Cortex of kidney (tissue), 1 donor: ENCODE measurements around the gene XPNPEP1.

Experiments used
- DNase-seq: peaks from one replicate; lab custom pipeline; 2025; lab: John Stamatoyannopoulos, UW

XPNPEP1 gene

DNA sequence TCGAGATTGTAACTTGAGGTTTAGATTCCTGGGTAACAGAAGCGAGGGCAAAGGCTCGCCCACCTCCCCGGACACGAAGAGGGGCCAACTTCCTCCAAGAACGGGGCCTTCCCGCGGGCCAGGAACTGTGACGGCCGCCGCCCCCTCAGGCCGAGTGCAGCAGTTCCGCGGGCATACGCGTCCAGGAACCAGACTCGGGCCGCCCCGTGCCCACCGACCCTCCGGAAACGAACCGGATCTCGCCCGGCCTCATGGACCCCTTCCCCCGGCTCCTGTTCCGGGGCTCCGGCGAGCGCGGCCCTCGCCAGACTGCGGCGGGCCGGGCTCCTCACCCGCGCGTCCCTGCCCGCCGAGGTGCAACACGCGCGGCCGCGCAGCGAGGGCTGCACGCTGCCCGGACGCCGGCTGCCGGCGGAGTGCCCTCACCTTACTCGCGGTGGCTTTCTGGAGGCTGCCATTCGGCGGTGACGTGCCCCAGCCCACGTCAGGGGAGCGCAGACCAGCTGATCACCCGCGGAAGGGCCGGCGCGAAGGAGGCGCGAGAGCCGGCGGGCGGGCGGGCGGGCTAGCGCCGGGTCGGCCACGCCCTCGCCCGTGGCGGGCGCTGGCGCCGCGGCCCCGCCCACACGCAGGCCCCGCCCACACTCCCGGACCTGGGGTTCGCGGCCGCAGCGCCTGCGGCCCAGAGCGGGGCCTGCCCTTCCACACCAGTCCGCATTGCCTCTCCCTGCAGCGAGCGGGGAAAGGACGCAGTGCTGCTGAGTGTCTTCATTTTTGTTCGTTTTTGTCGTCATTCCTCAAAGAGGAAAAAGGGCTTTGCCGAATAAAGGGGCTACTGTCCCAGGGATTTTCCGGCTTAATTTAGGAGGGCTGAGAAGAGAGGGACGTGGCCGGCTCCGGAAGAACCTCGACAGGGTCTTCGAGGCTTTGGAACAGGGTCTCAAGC, at the start of gene XPNPEP1:
XPNPEP1 (minus strand) TSS at position 536 of the 946 bp plus-strand sequence; CDS start at position 458, 78 bp downstream.
- DNase-seq: no peak

DNA sequence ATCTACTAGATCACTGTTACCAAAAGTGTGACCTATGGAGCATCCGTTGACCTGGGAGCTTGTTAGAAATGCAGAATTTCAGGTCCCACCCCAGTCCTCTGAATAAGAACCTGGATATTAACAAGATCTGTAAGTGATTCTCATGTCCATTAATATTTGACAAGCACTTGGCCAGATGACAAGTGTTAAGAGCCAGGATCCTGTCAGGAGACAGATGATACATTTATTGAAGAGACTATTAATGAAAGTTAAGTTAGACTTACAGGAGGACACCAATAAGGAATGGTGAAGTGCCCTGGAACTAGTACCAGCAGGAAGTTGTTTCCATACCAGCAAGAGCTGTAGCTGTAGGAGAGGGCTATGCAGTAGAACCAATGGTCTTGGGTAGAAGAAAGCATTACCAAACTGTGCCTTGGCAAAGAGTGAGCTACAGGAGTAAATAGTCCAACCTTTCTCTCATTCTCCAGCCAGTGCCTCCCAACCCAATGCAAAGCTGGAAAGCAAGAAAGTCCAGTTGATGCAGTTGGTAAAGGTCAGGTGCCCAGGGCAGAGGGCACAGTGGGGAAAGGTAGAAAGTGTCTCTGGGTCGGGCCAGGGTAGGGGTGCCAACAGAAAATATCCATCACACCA, 49.2 kb upstream of the XPNPEP1 start:
- DNase-seq: no peak

DNA sequence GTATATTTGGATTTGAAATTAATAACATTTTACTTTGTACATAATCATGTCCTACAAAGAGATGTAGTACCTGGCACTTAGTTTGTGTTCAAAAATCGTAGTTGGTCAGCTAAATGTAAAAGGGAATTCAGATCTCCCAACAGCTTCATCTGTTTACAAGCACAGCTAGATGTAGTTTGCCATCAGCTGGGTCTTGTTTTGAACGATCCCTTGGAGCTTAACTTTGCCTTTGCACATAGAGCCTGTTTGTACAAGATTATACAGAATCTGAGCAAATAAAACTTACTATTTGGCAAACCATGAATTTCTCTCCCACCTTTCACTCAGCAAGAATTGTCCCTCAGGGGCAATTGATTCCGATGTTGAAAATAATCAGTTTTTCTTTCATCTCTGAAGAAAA, 48.3 kb upstream of the XPNPEP1 start:
- no peak for DNase-seq

DNA sequence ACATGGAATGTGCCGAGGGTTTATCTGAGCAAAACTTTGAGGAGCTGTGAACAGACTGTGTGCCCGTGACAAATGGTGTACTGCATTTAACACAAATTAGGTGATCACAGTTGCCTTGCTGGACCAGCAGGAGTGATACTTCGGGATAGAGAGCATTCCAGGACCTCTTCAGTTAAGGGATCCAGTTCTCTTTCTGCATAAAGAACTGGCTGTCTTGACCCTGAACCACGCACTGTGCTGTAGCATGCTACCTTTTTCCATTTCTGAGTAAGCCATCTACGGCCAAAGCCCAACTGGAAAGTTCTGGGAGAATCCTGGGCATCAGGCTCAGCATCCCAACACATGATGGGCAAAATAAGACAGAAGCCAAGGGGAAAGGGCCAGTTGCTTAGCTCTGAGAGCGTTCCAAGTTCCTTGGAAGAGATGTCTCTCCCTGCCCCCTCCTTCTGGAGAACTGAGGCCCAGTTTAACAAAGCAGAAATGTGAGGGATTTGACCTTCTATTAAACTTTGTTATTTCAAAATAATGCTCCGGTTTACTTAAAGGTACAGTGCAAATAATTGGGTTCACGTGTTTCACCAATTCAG, 46.5 kb upstream of the XPNPEP1 start:
- no peak for DNase-seq

DNA sequence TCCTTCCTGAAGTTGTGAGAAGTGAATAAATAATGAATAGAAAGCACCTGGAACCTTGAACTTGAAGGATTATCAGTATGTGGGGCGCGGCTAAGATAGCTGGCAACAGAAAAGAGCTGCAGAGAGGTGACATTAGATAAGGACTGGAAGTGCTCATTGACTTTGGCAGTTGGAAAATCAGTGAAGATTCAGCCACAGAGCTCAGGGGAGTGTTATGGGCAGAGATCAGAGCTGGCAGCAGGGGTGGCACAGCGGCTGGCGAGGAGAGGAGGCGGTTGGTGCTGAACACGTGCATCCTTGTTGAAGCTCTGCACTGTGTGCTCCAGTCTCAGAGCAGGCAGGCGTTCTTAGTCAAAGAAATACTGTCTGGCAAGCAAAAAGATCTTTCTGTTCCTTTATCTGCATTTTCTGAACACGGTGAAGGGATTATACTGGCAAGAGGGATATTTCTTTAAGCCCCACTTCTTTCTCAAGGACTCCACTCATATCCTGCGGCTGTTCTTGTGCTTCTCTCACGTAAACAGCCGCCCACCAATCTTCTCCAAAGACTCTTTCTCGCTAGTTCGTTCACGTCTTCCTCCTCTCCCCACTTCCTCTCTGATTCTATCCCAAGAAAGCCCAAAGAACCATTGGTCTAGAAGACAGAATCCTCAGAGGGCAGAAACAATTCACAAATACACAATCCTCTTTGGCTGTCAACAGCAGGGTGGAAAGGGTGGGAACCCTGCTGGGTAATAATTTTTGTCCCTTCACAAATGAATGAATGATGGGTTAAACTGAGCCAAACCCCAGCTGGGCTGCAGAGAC, 45.8 kb upstream of the XPNPEP1 start:
- DNase-seq: no peak

DNA sequence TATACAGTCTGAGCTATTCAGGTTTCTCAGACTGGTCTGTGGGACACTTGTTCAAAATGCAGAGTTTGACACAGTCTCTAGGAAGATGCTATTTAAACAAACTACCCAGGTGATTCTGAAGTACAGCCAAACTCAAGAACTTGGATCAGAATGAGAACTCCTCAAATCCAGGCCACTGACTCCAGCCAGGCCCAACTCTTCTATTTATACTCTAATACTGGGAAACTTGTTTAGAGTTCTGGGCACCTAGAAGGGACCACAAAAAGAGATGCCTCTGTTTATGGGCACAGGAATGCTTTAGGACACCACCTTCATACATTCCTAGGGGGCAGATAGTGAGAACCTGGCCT, 44.4 kb upstream of the XPNPEP1 start:
- no peak for DNase-seq

DNA sequence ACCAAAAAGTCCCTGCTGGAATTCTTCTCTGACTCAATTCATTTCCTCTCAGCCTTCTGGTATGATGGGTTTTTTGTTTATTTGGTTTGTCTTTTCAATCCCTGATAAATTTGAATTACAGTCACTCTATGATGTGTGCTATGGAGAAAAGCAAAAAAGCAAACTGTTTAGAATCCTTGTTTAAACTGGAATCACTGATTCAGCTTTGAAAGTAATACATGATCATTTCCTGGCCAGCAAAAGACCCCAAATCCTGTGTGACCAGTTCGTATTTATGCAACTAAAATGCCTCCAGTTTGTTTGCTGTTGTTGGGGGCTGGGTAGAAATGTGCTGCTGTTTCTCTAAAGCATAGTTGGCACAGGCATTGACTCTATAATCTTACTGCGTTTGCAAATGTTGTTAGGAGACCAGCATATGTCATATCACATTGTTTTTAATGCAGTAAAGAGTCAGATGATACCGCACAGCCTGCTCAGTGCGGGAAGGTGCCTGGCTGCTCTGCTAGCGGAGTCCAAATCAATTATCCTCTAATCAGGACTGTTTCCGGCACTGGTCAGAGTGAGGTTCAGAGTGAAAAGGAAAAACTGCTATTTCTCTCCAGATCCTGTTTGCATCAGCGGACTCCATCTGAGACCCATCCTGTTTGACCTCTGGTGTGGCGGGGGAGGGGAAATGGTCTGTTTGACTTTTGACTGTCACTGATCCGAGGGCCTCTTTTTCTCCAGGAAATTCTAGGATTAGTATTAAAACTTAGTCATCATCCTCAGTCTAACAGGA, 43.8 kb upstream of the XPNPEP1 start:
- no peak for DNase-seq

DNA sequence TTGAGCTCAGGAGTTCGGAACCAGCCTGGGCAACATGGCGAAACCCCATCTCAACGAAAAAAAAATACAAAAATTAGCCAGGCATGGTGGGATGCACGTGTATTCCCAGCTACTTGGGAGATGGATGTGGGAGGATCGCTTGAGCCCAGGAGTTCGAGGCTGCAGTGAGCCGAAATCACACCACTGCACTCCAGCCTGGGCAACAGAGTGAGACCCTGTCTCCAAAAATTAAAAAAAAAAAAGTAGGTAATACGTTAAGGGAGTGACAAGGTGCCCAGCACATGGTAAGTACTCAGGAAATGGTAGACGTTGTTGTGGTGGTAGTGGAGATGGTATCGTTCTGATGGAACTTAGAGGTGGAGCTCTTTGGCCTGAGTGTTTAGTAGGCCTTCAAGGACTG, 41.0 kb upstream of the XPNPEP1 start:
- DNase-seq: no peak

DNA sequence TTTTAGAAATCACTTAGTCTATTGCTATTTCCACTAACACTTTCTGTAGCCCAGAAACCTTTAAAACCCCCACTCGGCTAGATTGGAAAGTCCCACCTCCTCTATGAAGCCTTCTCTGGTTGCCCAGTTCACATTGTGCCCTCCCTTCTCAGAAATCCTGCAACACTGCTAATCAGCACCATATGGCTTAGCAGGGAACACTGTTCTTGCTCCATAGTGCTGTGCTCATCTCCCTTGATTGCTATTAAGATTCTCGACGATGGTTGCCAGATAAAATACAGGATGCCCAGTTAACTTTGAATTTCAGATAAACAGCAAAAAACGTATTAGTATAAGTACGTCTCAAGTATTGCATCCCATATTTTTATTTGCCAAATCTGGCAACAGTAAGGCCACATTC, 40.1 kb upstream of the XPNPEP1 start:
- DNase-seq: no peak

DNA sequence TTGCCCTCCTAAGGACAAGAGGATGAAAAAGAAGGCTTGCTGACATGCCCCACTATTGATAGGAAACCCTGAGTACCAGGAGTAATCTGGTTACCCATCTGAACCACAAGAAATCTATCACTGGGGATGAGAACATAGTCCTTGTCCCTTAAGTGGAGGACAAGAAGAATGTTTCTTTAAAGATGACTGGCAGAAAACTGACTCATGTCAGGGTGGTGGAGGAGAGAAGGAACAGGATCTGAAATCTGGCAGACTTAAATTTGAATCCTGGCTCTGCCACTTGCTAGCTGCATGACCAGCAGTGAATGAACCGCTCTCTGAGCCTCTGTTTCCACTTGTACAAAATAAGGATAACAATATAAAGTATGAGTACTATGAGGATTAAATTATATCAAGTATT, 38.9 kb upstream of the XPNPEP1 start:
- no peak for DNase-seq

DNA sequence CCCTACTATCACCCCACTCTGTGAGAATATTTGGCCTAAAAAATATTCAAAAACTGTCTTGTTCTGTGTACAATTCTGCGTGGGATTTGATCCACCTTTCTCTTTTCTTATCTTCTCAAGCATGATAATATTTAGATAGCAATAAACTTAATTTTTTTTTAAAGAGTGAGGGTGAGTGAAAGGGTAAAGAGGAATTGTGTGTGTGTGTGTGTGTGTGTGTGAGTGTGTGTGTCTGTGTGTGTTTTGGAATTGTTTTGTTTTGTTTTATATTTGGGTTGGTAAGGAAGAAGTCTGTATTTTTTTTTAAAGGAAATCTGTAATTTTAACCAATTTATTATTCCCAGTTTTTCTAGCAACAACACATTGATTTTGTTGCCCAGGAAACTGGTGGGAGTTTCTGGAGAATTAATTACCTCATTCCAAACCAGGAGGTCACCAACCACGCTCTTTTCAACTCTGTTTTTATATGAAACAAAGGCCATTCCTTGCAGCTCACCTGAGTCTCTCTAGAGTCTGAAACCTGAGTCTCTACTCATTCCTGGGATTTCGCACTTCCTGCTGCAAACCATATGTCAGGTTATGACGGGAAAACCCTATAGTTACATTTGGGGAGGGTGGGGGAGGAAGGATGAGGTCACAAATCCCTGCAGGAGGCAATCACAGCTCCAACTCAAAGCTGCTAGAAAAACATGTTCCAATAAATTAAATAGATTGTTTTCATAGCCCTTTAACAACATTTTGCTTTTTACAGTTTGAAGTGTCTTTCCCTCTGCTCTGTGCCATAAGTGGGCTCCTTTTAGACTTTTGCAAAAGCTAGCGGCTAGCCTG, 38.1 kb upstream of the XPNPEP1 start:
- DNase-seq: no peak

DNA sequence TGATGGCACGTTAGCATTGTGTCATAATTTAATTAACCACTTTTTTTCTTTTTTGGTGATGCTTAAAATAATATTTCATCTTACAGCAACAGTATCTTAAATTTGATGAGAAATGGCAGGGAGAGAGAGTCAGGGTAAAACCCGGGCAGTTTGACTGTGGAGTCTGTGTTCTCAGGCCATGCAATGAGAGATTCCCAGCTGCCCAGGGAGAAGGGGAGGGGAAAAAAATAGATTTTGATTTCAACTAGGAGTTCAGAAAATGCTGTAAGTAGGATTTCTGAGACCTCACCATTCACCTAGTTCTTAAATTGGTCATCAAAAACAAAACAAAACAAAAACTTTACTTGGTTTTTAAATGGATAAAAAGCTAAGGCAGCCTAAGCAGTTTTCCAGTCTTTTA, 37.4 kb upstream of the XPNPEP1 start:
- DNase-seq: no peak

DNA sequence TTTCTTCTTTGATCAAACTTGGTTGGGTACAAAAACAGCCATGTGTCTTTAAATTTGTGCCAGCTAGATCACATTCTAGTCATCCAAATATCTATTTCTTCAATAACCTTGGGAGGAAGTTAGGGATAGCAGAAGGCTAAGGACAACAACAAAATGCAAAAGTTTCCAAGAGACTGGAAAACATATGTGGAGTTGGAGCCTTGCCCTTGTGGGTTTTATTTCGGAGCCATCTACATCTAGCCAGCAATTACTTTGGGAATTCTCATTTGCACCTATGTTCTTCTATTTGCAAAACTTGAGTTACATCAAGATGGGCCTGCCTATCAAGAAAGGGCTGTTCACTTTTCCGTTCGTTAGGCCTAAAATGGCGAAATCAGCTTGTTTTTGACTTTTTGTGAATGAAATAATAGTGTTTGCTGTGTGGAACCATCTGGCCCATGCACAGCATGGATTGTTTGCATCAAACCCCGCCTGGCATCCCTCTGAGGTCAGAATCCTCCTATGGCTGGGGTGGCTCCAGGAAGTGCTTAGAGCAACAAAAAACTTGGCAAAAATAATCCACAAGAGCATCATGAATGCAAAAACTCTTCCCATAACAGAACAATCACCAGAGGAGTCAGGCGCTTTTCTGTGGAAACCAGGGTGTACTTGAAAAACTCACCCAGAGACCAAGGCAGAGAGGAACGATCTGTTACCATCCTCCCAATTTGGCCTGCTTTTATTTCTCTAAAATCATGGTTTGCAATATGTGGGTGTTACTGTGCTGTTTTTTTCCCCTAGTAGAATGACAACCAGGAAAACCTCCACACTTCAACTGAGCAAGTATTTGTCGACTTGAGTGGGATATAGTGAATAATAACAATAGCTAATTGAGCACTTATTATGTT, 36.2 kb upstream of the XPNPEP1 start:
- DNase-seq: no peak

DNA sequence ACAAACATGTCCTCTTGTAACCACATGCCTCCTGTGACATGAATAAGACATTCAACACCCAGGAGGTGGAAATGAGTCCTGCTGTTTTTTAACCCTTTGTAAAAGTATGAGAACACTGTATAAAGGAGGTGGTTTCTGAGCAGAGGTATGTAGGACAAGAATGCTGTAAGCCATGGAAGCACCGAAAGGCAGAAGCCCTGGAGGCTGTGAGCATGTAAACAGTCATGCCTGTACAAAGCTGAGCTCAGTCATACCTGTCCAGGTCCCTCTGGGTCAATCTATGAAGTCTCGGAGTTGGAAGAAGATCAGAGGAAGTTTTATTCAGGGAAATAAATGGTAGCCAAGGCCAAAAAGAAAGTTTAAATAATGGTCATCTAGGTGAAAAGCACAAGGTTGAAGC, 34.7 kb upstream of the XPNPEP1 start:
- DNase-seq: no peak

DNA sequence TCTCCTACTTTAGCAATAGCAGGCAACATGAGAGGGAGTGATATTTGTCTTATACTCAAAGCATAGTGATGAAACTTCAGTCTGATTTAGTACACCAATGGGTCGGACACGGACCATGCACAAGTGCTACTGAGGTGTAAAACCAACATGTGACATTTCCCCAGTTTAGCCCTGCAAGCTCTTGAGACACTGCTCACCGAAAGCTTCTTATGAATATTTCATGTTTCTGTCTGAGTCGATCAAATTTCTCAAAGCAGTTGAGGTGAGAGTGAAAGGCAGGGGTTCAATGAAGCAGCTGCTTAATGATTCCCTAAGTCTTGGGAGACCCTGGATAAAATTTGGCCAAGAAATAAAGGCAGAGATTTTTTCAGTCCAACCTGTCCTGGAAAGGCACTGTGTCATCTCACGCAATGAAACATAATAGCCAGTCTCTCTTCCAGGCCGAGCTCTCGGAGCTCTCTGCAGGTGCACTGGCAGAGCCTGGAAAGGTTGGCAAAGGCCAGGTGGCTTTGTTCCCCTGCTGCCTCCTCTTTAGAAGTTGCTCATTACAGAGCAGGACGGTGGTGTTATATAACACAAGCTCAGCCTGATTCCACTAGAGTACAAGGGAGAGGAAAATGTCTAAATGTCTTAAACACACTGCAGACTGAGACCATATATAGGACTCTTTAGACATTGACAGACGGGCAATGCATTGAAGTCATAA, 33.9 kb upstream of the XPNPEP1 start:
- DNase-seq: no peak

DNA sequence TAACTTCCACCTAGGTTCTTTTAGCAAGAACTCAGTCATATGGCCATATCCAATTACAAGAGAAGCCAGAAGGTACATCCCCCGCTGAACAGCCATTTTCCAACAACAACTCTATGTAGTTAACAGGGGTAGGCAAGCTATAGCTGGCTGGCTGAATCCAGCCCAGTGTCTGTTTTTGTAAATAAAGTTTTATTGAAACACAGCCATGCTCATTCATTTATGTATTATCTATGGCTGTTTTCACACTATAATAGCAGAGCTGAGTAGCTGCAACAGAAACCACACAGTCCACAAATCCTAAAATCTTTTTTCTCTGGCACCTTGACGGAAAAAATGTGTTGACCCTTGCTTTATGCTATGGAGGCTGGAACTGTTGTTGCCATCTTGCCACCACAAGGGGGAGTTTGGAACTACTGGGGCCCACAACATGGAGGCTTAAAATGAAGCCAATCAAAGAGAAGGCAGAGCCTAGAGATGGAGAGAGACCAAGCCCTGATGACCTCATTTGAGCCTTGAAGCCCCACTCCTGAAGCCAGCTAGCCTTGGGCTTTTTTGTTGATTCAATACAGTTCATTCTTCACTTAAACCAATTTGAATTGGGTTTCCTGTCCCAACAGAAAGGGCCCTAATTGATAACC, 33.3 kb upstream of the XPNPEP1 start:
- DNase-seq: no peak

DNA sequence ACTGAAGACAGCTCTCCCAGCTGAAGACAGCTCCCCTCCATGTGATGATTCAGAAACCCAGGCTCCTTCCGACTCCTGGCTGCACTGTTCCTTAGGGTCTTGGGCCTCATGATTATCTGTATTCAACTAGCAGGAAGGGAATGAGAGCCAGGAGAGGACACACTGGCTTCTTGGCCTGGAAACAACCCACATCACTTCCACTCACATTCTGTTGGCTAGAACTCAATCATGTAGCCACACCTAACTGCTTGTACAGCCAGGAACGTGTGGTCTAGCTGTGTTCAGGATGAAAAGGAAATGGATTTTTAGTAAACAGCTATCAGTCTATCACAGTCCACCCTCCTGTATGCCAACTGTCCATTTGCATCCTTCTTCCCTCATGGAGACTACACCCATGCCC, 30.5 kb upstream of the XPNPEP1 start:
- no peak for DNase-seq

DNA sequence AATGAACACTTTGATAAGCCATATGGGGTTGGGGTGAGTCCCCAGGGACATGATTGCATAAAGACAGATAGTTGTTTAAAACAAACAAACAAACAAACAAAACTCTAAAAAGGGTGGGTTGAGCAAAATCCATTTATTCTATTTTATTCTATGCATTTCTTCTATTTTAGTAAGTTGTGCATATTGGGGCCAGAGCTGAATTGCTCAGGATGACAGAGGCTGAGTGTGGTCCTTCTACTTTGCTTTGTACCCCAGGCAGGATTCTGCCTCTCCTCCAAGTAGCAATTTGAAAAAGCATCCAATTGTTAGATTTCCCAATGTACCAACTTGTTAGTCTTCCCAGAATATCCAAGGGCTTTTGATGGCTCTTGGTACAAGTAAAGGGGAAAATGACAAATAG, 29.2 kb upstream of the XPNPEP1 start:
- DNase-seq: no peak
